Neural cell (in vitro differentiated cells): ENCODE results near the gene EPC2.

Experiments
- CTCF ChIP-seq: fragments of 450-650 bp; IDR thresholded peaks from 2 replicates; pipeline ENCODE4 v1.5.1; 2014; ENCODE audit warnings: antibody characterized with exemption, mild to moderate bottlenecking, moderate library complexity; ENCODE audit not compliant: poor library complexity, severe bottlenecking
- EP300 ChIP-seq: fragments of 450-650 bp; conservative IDR thresholded peaks from 2 replicates; pipeline ENCODE4 v1.6.1; 2014; ENCODE audit warnings: antibody characterized with exemption, mild to moderate bottlenecking, moderate library complexity; ENCODE audit not compliant: poor library complexity, severe bottlenecking
- EZH2 ChIP-seq: fragments of 200-600, 300-800 bp; shearing (Covaris generic), sonication (generic); IDR thresholded peaks from 2 replicates; pipeline ENCODE4 v1.6.1; 2014; ENCODE audit warnings: antibody characterized with exemption, low read length, borderline replicate concordance, mild to moderate bottlenecking; ENCODE audit not compliant: insufficient read depth, poor library complexity, severe bottlenecking
- POLR2AphosphoS5 ChIP-seq: IDR thresholded peaks from 2 replicates; pipeline ENCODE4 v1.6.1; 2012
- RAD21 ChIP-seq: fragments of 450-650 bp; conservative IDR thresholded peaks from 2 replicates; pipeline ENCODE4 v1.6.1; 2014; ENCODE audit warnings: antibody characterized with exemption, mild to moderate bottlenecking, moderate library complexity
- REST ChIP-seq: IDR thresholded peaks from 2 replicates; pipeline ENCODE4 v1.6.1; 2012; ENCODE audit warnings: borderline replicate concordance
- SMC3 ChIP-seq: fragments of 450-650 bp; conservative IDR thresholded peaks from 2 replicates; pipeline ENCODE4 v1.6.1; 2014; ENCODE audit warnings: antibody characterized with exemption, mild to moderate bottlenecking, moderate library complexity; ENCODE audit not compliant: poor library complexity
- TAF1 ChIP-seq: IDR thresholded peaks from 2 replicates; pipeline ENCODE4 v1.6.1; 2012; ENCODE audit warnings: low read depth

GRCh38 chr2:148814860-148815419 lies 170.4 kb downstream of the EPC2 start:
- TF ChIP-seq EZH2 = no peak
- no peak for TF ChIP-seq CTCF
- no peak for TF ChIP-seq POLR2AphosphoS5
- TF ChIP-seq REST = no peak
- no peak for TF ChIP-seq TAF1
- no peak for TF ChIP-seq RAD21
- no peak for TF ChIP-seq EP300
- TF ChIP-seq SMC3 = no peak
